Measurements from ENCODE around the gene COL6A5. TPM values are rescaled to one million over a fixed set of nuclear protein-coding genes. Genes with fewer than 3 reads are reported as not detected.

The COL6A5 gene
- total and polyA plus RNA-seq, 9 donors, result 0.03 to 0.26 (median 0.07) TPM

GRCh38 chr3:130383424-130383823 lies 38.0 kb downstream of the COL6A5 start:
- WGBS (ENCODE audit: insufficient coverage), result no CpG with 5 or more reads among the region's 3 CpGs
- DNase-seq, result no peak
- Histone ChIP-seq H3K9me3 (replicated peaks; ENCODE audit: control insufficient read depth, low read depth, low read length) (no peaks in the 10 kb centered on the region), H3K27ac (ENCODE audit: low read length) (no peak overlapping the region), H3K27me3 (ENCODE audit: control insufficient read depth, insufficient read depth, low read length) (no peaks in the 10 kb centered on the region), H3K4me1 (ENCODE audit: control insufficient read depth, insufficient read depth, low read length) (no peaks in the 10 kb centered on the region), H3K36me3 (ENCODE audit: control insufficient read depth, insufficient read depth, low read length) (no peaks in the 10 kb centered on the region), H3K4me3 (ENCODE audit: low read length) (no peak overlapping the region)

GRCh38 chr3:130384476-130385025 lies 39.1 kb downstream of the COL6A5 start:
- WGBS (ENCODE audit: insufficient coverage), result no CpG with 5 or more reads among the region's 3 CpGs
- no peak overlapping the region for H3K27ac ChIP-seq (ENCODE audit: low read length)
- DNase-seq, result no peak
- H3K27me3 ChIP-seq (ENCODE audit: control insufficient read depth, insufficient read depth, low read length), result no peaks in the 10 kb centered on the region
- H3K4me3 ChIP-seq (ENCODE audit: low read length), result no peak overlapping the region
- H3K9me3 ChIP-seq (replicated peaks; ENCODE audit: control insufficient read depth, low read depth, low read length), result no peaks in the 10 kb centered on the region
- H3K36me3 ChIP-seq (ENCODE audit: control insufficient read depth, insufficient read depth, low read length), result no peaks in the 10 kb centered on the region
- no peaks in the 10 kb centered on the region for H3K4me1 ChIP-seq (ENCODE audit: control insufficient read depth, insufficient read depth, low read length)

- no peak for DNase-seq
- Histone ChIP-seq H3K4me1 (ENCODE audit: control insufficient read depth, insufficient read depth, low read length) (no peaks in the 10 kb centered on the region), H3K9me3 (replicated peaks; ENCODE audit: control insufficient read depth, low read depth, low read length) (no peaks in the 10 kb centered on the region), H3K36me3 (ENCODE audit: control insufficient read depth, insufficient read depth, low read length) (no peaks in the 10 kb centered on the region), H3K27me3 (ENCODE audit: control insufficient read depth, insufficient read depth, low read length) (no peaks in the 10 kb centered on the region), H3K4me3 (ENCODE audit: low read length) (no peak overlapping the region), H3K27ac (ENCODE audit: low read length) (no peak overlapping the region)
- 62% methylated on average over 2 of the region's 2 CpGs for whole genome bisulfite sequencing (ENCODE audit: insufficient coverage)
Observed at GRCh38 chr3:130386604-130387263, 41.3 kb downstream of the COL6A5 start.

- DNase-seq, result peak; percentile 61
- Histone ChIP-seq H3K4me3 (ENCODE audit: low read length) (no peak overlapping the region), H3K4me1 (ENCODE audit: control insufficient read depth, insufficient read depth, low read length) (no peaks in the 10 kb centered on the region), H3K9me3 (replicated peaks; ENCODE audit: control insufficient read depth, low read depth, low read length) (no peaks in the 10 kb centered on the region), H3K36me3 (ENCODE audit: control insufficient read depth, insufficient read depth, low read length) (no peaks in the 10 kb centered on the region), H3K27ac (ENCODE audit: low read length) (no peak overlapping the region), H3K27me3 (ENCODE audit: control insufficient read depth, insufficient read depth, low read length) (no peaks in the 10 kb centered on the region)
- no CpG with 5 or more reads among the region's 1 CpG for WGBS (ENCODE audit: insufficient coverage)
Observed at GRCh38 chr3:130389743-130390478, 44.4 kb downstream of the COL6A5 start.

- 93% methylated on average over 2 of the region's 2 CpGs for WGBS (ENCODE audit: insufficient coverage)
- peaks cover 2% of the 10 kb centered on the region for H3K4me1 ChIP-seq (ENCODE audit: control insufficient read depth, insufficient read depth, low read length)
- H3K27ac ChIP-seq (ENCODE audit: low read length), result no peak overlapping the region
- DNase-seq, result no peak
- no peaks in the 10 kb centered on the region for H3K36me3 ChIP-seq (ENCODE audit: control insufficient read depth, insufficient read depth, low read length)
- no peaks in the 10 kb centered on the region for H3K9me3 ChIP-seq (replicated peaks; ENCODE audit: control insufficient read depth, low read depth, low read length)
- H3K27me3 ChIP-seq (ENCODE audit: control insufficient read depth, insufficient read depth, low read length), result no peaks in the 10 kb centered on the region
- H3K4me3 ChIP-seq (ENCODE audit: low read length), result no peak overlapping the region
Observed at GRCh38 chr3:130392266-130392665, 46.8 kb downstream of the COL6A5 start.

GRCh38 chr3:130393594-130393993 lies 48.1 kb downstream of the COL6A5 start:
- Histone ChIP-seq H3K9me3 (replicated peaks; ENCODE audit: control insufficient read depth, low read depth, low read length) (no peaks in the 10 kb centered on the region), H3K4me1 (ENCODE audit: control insufficient read depth, insufficient read depth, low read length) (peaks cover 2% of the 10 kb centered on the region), H3K36me3 (ENCODE audit: control insufficient read depth, insufficient read depth, low read length) (no peaks in the 10 kb centered on the region), H3K27ac (ENCODE audit: low read length) (no peak overlapping the region), H3K4me3 (ENCODE audit: low read length) (no peak overlapping the region), H3K27me3 (ENCODE audit: control insufficient read depth, insufficient read depth, low read length) (no peaks in the 10 kb centered on the region)
- peak; percentile 17 for DNase-seq
- WGBS (ENCODE audit: insufficient coverage), result 76% methylated on average over 2 of the region's 3 CpGs

- Histone ChIP-seq H3K4me1 (ENCODE audit: control insufficient read depth, insufficient read depth, low read length) (peaks cover 2% of the 10 kb centered on the region), H3K27me3 (ENCODE audit: control insufficient read depth, insufficient read depth, low read length) (no peaks in the 10 kb centered on the region), H3K27ac (ENCODE audit: low read length) (peak overlapping the region; percentile 83), H3K4me3 (ENCODE audit: low read length) (no peak overlapping the region), H3K36me3 (ENCODE audit: control insufficient read depth, insufficient read depth, low read length) (no peaks in the 10 kb centered on the region), H3K9me3 (replicated peaks; ENCODE audit: control insufficient read depth, low read depth, low read length) (no peaks in the 10 kb centered on the region)
- WGBS (ENCODE audit: insufficient coverage), result no CpG with 5 or more reads among the region's 2 CpGs
- DNase-seq, result peak; percentile 91
Observed at GRCh38 chr3:130395331-130395730, 49.9 kb downstream of the COL6A5 start.

GRCh38 chr3:130395916-130396315 lies 50.4 kb downstream of the COL6A5 start:
- Histone ChIP-seq H3K9me3 (replicated peaks; ENCODE audit: control insufficient read depth, low read depth, low read length) (no peaks in the 10 kb centered on the region), H3K27me3 (ENCODE audit: control insufficient read depth, insufficient read depth, low read length) (no peaks in the 10 kb centered on the region), H3K4me1 (ENCODE audit: control insufficient read depth, insufficient read depth, low read length) (peaks cover 2% of the 10 kb centered on the region), H3K4me3 (ENCODE audit: low read length) (no peak overlapping the region), H3K27ac (ENCODE audit: low read length) (peak overlapping the region; percentile 83), H3K36me3 (ENCODE audit: control insufficient read depth, insufficient read depth, low read length) (no peaks in the 10 kb centered on the region)
- peak; percentile 92 for DNase-seq
- WGBS (ENCODE audit: insufficient coverage), result 38% methylated on average over 1 of the region's 2 CpGs

GRCh38 chr3:130404401-130404800 lies 58.9 kb downstream of the COL6A5 start:
- Histone ChIP-seq H3K4me1 (ENCODE audit: control insufficient read depth, insufficient read depth, low read length) (no peaks in the 10 kb centered on the region), H3K27ac (ENCODE audit: low read length) (no peak overlapping the region), H3K9me3 (replicated peaks; ENCODE audit: control insufficient read depth, low read depth, low read length) (no peaks in the 10 kb centered on the region), H3K36me3 (ENCODE audit: control insufficient read depth, insufficient read depth, low read length) (no peaks in the 10 kb centered on the region), H3K27me3 (ENCODE audit: control insufficient read depth, insufficient read depth, low read length) (peaks cover 2% of the 10 kb centered on the region), H3K4me3 (ENCODE audit: low read length) (no peak overlapping the region)
- DNase-seq, result no peak

GRCh38 chr3:130405956-130406355 lies 60.5 kb downstream of the COL6A5 start:
- no peaks in the 10 kb centered on the region for H3K36me3 ChIP-seq (ENCODE audit: control insufficient read depth, insufficient read depth, low read length)
- WGBS (ENCODE audit: insufficient coverage), result 49% methylated on average over 3 of the region's 3 CpGs
- no peaks in the 10 kb centered on the region for H3K4me1 ChIP-seq (ENCODE audit: control insufficient read depth, insufficient read depth, low read length)
- H3K27me3 ChIP-seq (ENCODE audit: control insufficient read depth, insufficient read depth, low read length), result peaks cover 2% of the 10 kb centered on the region
- H3K4me3 ChIP-seq (ENCODE audit: low read length), result no peak overlapping the region
- no peak for DNase-seq
- H3K9me3 ChIP-seq (replicated peaks; ENCODE audit: control insufficient read depth, low read depth, low read length), result no peaks in the 10 kb centered on the region
- H3K27ac ChIP-seq (ENCODE audit: low read length), result no peak overlapping the region

Data from muscle of leg (tissue), 11 donors.